TTC549 (cell line): ENCODE results near the gene PRXL2C.
"Not testable (repeated sequence)": the region's sequence is repeated elsewhere in the genome, so short reads cannot be mapped to it uniquely, and the experiment has no call there.

Experiments
- FAIRE-seq: peaks from 2 replicates; lab custom pipeline; 2012; peaks lifted over from hg19 to GRCh38; lab: Jason Lieb, UNC

The PRXL2C gene

DNA sequence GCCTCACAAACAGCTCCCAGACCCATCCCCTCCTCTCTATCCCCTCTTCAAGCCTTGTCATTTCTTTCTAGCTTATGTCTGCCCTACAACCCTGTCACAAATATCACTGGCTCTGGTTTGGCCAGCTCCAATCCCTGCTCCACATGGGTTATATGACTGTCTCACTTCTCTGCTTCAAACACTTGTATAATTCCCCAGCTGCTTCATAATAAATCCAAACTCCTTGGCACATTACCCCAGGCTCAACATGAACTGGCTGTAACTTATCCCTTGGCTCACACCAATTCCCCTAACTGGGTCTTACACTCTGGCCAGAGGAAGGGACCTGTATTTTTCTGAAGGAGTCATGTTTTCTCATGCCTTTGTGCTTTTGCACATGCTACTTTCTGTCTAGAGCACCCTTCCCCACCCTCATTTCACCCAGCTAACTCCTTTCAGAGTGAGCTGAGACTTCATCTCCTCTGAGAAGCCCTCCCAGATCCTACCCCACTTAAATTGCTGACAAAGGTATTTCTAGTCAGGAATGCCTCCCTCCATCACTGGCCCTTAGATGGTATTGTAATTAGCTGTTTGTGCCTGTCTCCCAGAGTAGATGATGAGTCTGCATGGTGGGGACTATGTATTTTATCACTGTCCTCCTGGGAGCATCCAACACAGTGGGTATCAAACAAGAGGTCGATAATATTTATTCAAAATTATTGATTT lies 5.3 kb downstream of the PRXL2C start:
- no peak for FAIRE-seq

DNA sequence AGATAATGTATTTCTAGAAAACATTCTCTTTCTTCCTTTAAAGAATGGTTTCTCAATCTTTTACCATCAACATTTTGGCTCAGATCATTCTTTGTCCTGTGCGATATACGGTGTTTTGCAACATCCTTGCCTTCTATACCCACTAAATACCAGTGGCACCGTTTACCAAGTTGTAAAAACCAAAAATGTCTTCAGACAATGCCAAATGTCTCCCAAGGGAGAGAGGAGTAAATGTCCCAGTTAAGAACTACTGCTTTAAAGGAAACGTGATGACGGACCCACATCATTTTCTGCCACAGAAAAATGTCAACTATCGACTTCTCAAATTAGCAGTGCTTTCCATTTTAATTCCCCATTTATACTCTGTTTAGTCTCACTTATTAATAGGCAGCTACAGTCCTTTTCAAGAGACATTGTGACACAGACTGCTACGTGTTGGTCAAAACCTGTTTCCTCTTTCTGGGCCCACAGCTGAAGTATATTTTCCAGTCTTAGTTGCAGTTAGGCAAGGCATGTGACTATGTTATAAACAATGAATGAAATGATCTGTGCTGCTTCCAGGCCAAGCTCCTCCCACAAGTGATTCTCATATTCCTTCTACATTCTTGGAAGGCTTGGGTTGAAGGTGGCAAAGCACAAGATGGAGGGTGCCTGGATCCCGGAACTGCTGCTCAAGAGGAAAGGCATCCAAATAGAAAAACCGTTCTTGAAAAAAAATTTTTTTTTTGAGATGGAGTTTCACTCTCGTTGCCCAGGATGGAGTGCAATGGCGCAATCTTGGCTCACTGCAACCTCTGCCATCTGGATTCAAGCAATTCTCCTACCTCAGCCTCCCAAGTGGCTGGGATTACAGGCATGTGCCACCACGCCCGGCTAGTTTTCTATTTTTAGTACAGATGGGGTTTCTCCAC lies 8.8 kb downstream of the PRXL2C start:
- FAIRE-seq: no peak

DNA sequence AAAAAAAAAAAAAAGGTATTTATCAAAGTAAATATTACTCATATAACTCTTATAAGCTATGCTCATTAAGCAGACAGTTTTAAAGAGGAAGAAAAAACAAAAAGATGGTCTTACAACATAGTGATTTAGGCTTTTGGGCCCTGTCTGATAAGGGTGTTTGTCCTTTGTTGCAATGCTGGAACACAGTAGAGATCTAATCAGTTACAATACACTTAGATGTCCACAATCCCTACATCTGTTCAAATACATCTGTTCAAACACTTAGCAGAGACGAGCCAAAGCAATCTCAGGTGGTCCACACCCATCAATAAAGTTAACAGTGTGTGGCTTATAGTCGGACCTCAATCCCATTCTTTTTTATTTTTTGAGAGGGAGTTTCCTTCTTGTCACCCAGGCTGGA lies 11.0 kb downstream of the PRXL2C start:
- FAIRE-seq: no peak

DNA sequence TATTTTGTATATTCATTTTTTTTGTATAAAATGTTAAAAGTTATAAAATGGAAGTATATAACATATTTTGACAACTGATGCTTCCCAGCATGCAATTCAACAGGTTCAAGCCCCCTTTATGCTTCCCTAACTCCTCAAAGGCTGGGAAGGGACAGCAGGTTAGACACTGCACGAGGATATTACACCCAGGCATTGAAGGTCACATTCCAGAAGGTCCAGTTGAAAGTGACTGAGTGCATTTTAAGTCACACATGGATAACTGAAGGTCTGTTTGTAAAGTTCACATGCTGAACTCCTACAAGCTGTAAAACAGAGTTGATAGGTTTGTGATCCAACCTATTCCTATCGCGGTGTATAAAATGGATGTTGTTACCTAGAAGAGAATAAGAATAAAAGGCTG lies 13.6 kb downstream of the PRXL2C start:
- FAIRE-seq: no peak

DNA sequence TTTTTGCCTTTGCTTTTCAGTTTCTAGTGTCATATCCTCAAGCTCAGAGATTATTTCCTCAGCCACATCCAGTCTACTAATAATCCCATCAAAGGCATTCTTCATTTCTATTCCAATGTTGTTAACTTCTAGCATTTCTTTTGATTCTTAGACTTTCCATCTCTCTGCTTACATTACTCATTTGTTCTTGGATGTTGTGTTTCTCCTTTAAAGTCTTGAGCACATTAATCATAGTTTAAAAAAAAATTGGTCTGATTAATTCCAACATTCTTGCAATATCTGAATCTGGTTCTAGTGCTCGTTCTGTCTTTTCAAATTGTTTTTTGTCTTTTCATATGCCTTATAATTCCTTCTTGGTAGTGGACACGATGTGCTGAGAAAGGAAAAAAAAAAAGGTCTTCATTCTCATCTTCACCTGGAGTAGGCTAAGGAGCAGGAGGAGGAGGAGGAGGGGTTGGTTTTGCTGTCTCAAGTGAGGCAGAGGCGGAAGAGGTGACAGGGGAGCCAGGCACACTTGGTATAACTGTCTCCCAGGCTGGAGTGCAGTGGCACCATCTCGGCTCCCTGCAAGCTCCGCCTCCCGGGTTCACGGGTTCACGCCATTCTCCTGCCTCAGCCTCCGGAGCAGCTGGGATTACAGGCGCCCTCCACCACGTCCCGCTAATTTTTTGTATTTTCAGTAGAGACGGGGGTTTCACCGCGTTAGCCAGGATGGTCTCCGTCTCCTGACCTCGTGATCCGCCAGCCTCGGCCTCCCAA lies 16.3 kb downstream of the PRXL2C start:
- no peak for FAIRE-seq

DNA sequence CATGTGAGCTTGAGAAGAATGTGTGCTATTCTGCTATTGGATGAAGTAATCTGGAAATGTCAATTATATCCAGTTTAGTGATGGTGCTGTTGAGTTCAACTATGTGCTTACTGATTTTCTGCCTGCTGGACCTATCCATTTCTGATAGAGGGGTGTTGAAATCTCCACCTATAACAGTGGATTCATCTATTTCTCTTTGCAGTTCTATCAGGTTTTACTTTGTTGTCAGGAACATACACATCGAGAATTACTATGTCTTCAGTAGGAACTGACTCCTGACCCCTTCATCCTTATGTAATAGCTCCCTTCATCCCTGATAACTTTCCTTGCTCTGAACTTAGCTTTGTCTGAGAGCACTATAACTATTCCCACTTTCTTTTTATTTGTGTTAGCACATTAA lies 18.7 kb downstream of the PRXL2C start:
- no peak for FAIRE-seq

DNA sequence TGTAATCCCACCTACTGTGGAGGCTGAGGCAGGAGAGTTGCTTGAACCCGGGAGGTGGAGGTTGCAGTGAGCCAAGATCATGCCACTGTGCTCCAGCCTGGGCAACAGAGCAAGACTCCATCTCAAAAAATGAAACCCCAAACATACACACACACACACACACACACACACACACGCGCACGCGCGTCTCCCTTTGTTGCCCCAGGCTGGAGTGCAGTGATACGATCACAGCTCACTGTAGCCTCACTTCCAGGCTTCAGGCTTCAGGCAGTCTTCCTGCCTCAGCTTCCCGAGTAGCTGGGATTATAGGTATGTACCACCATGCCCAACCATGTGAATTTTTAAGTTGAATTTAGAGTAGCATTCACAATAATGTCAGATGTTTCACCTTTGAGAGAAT lies 21.5 kb downstream of the PRXL2C start:
- not testable (repeated sequence) for FAIRE-seq

DNA sequence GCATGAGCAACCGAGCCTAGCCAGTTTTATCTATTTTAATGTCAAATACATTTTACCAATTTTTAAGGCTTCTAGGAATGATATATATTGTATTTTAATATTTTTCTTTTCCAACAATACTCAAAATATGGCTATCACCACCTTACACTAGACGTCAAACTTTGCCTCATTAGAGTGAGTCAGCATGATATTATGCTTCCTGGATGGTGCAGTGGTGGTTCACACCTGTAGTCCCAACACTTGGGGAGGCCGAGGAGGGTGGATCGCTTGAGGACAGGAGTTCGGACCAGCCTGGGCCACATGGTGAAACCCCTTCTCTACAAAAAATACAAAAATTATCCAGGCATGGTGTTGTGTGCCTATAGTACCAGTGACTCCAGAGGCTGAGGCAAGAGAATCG lies 28.2 kb downstream of the PRXL2C start:
- FAIRE-seq: no peak

DNA sequence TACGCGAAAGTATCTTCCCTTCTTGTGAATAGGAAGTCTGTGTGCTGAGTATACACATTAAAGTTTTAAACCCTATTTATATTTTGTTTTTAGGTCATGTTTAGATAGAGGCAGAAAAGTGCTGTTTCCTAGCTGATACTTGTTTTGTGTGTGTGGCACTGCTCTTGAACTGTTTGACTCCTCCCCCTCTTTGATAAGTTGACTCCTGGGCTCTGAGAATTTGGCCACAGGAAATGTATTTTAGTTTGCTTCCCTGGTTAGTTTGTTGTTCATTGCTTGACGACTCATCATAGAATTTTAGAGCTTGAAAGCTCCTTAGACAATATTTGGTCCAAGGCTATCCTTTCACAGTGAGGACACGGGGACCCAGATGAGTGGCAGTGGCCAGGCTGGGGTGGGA lies 33.5 kb downstream of the PRXL2C start:
- FAIRE-seq: no peak

DNA sequence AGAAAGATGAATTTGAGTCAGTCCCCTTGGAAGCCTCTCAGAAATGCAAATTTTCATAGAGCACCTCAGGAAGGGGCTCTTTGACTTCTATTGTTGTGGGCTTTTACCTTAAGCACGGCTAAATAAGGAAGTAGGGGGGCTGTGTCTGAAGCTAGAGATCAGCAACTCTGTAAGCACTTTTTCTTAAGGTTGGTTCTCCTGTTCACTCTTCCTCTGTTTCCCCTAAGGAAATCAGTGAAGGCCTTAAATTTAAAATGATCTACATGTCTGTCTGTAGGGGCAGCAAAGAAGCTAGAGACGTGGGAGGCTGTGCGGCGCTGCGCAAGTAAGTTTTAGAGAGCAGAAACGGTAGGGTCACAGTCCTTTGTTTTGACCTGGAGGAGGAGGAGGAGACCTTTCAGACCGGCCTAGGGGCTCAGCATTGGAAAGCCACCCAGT lies 34.3 kb downstream of the PRXL2C start:
- FAIRE-seq: no peak

DNA sequence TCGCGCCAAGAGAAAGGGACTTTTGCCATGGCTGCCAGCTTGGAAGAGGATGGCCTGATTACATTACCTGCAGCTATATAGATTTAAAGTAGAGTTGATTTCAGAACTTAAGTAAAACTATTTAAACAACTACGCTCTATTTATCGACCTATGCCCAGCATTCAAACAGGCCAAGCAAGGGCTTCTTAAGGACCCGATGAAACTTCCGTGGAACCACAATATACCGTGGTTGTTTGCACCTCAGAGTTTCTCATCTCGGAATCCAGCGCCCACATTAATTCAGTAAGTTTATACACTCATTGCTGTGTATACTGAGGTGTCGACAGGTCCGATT lies 35.0 kb downstream of the PRXL2C start:
- no peak for FAIRE-seq

DNA sequence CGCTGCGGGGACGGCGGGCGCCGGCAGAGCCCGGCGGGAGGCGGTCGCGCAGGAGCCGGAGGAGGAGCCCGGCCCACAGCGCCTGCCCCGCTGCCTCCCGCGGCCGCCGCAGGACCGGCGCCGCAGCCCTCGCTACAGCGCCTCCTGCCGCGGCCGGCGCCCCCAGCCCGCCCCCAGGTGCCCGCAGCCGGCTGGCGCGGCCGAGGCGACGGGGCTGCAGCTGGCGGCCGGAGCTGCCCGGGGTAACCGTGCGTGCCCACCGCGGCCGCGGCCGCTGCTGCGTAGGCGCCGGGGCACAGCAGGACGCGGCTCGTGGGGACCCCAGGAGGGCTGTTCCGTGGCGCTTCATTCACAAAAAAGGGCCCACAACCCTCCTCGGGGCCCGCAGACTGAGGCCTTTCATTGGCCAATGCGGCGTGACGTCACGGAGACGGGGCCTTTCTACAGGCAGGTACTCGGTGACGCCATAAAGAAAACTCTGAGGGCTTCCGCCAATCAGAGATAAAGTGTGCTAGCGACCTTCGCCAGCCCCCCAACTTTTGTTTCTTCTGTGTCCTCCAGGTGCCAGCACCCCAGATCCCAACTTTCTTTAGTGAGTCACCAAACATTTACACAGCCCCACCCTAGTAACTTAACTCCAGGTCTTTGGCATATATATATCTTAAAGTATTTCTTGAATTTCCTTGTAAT lies 35.5 kb downstream of the PRXL2C start, which contains the start of gene CDC14B:
Gene CDC14B, minus strand, starts transcription at position 353 of the 690 bp plus-strand sequence. CDS start 465 bp downstream, outside the sequence.
- FAIRE-seq: no peak

DNA sequence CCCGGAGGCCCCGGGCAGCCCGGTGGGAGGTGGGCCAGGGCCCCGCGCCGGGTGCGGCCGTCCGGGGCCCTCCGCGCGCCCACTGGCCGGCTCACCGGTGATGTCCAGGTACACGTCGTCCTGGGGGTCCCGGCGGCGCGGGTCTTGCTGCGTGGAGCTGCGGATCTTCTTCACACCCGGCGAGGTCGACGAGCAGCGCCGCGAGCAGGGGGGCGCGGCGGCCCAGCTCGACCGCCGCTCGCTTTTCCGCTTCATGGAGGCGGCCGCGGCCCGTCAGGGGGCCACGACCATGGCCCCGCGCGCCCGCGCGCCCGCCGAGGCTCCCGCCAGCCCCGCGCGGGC lies 36.0 kb downstream of the PRXL2C start:
- FAIRE-seq: no peak

DNA sequence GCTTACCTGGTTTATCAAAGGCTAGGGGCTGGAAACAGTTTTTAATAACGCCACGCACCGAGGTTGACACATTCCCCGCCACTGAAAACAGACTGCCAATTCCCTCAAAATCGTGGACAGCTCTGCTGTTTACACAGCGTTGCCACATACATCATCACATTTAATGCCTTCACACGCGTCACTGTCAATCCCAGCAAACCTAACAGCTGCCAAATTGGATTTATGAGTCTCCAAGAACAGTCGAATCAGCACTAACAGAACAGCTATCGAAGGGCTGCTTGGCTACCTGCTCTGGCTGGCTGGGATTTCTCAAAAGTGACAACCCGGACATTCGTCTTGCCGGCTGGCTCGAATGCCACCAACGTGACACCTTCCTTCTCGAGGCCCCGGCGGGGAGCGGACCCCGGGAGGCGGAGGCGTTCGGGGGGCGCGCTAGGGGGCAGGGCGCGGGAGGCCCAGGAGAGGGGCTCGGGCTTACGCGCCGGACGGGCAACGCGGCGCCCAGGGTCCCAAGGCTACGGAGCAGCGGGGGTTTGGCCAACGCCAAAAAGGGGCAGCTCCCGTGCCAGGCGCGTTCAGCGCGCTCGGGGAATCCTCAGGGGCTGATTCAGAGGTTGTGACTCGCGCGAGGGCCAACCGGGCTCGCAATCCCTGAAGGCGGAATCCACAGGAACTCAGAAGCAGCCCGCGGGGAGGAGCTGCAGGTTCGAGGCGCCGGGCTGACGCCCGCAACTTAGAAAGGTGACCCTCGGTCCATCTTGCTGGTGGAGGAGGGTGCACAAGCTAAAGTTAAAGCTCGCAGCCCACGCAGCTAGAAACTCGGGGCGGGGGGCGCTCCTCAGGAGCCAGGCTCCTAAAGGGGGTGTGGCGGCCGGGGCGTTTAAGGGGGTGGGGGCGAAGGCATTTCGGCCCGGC lies 36.7 kb downstream of the PRXL2C start:
- no peak for FAIRE-seq

DNA sequence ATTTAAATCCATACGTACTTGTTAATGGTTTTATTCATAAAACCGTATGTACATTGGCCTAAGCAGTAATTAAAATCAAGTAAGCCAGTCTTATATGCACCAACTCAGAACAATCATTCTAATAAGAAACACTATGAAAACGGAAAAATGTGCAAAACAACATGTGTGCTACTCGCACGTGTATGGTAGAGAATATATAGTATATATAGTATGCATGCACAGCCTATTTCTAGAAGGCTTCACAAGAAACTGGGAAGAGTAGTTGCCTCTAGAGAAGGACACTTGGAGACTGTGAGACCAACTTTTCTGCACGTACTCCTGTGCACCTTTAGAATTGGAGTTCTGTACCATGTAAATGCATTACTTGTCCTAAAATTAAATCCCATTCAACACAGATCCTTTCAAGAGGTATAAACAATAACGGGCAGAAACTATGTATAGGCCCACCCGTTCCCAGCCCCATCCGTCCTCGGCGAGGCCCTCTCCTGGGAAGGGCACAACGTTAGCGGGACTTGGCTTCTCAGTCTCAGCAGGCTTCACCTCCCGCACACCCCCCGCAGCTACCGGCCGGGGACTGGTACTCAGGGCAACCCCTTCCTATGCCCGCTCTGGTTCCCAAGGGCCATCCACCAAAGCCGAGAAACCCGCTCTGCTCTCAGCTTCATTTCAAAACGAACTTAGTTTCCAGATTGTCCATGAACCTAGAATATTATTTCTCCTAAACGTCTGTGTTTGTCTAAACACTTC lies 37.5 kb downstream of the PRXL2C start:
- no peak for FAIRE-seq

DNA sequence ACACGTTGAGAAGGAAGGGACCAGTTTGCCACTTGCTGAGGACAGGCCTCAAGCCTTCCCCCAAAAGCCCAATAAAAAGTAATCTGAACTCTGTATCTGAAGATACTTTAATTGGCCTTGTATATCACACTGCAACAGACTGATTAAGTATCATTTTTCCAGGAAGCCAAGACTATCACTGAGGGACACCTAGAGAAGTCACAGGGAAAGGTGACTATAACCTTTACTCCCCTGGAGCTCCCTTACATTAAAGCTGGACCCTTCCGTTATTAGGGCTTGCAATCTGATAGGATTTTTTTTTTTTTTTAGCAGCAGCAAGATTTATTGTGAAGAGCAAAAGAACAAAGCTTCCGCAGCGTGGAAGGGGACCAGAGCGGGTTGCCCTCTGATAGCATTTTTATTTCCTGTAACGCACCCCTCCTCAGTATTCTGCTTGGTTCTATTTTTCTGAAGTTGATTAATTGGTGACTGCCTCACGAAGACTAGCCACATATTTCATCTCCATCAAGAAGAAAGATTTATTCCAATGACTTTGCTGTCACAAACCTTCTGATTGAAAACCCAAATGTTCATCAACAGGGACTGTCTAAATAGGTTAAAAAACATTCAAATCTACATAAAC lies 38.2 kb downstream of the PRXL2C start:
- FAIRE-seq: no peak

DNA sequence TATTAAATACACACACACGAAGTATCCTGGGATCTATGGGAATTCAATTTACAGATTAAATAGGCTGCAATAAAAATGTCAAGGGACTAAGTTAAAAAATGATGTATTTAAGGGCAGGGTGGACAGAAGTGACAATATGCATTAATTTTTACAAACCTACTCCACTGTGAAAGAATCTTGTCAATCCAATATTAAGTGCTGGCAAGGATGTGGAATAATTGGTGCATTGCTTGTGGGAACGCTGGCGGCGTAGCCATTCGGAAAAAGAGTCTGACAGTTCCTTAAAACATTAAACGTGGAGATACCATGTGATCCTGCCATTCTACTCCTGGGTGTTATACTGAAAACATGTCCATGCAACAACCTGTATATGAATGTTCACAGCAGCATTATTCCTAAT lies 39.7 kb downstream of the PRXL2C start:
- no peak for FAIRE-seq

DNA sequence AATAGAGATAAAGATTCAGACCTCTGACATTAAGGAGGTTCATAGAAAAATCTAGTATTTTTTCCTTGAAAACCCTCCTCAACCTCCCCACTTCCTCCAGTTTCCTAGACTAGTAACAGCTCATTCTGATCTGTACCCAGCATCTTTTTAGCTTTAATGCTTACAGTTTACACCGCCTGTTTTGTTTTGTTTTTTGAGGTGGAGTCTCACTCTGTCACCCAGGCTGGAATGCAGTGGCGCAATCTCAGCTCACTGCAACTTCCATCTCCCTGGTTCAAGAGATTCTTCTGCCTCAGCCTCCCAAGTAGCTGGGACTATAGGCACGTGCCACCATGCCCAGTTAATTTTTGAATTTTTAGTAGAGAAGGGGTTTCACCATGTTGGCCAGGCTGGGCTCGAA lies 40.5 kb downstream of the PRXL2C start:
- FAIRE-seq: not testable (repeated sequence)

DNA sequence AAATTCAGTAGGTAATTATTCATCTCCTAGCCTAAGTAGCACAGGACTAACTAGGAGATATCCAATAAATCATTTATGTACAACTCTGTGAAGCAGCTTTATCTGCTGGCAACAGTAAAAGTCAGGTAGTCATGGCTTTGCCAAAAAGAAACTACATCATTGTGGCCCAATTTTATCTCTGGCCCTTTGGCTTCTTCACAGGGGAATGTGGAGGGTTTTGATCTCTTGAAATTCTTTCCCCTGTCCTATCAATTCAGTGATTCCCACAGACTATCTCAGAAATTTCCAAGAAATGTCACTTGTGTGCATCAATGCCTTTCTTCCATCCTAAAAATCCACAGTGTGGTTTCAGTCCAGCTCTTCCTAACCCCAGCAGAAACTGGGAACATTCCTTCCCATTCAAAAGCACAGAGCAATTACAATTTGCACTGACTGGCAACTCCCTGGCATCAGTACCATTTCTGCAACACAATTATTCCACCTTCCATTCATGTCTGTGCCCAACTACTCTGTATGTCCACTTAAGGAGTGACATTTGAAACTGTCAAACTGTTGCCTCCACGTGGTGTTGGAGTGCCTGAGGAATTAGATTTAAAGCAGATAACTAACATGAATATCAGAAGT lies 42.0 kb downstream of the PRXL2C start:
- FAIRE-seq: no peak
